ENCODE measurements around the gene CA6.

DNA sequence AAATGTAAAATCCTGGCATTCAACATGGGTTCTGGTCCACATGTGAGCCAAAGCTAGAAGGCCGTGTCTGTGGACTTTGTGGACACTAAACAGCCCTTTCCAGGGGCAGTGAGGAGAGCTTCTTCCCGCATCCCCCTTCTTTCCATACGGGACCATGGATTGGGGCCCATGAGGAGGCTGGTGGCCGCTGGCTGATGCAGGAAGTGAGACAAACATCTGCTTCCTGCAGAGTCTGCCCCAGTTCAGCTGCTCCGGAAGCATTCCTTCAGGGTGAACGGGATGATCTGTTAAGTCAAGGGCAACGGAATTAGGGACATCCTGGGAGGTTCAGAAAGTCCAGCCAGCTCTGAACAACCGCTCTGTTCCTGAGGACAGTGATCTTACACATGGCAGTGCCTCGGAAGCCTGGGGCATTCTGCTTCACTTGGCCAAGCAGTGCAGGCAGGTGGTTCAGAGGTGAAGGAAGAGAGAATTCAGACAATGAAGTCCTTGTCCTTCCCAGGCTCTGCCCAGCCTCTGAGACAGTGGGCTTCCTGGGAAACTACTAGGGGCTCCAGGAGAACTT, 1.5 kb downstream of the CA6 start:
- TF ChIP-seq CTCF (IDR thresholded peaks at IDR 0.05; ENCODE audit: control extremely low read depth in 1 of 3, insufficient read depth in 1 of 3, low read depth in 1 of 3, low read length in 3 of 3) (no peak), POLR2A (IDR thresholded peaks at IDR 0.05; ENCODE audit: control extremely low read depth in 1 of 2, low read depth in 2 of 2, low read length in 2 of 2) (no peak)
